Measurements from ENCODE around the gene SLC8A3.

The SLC8A3 gene

DNA sequence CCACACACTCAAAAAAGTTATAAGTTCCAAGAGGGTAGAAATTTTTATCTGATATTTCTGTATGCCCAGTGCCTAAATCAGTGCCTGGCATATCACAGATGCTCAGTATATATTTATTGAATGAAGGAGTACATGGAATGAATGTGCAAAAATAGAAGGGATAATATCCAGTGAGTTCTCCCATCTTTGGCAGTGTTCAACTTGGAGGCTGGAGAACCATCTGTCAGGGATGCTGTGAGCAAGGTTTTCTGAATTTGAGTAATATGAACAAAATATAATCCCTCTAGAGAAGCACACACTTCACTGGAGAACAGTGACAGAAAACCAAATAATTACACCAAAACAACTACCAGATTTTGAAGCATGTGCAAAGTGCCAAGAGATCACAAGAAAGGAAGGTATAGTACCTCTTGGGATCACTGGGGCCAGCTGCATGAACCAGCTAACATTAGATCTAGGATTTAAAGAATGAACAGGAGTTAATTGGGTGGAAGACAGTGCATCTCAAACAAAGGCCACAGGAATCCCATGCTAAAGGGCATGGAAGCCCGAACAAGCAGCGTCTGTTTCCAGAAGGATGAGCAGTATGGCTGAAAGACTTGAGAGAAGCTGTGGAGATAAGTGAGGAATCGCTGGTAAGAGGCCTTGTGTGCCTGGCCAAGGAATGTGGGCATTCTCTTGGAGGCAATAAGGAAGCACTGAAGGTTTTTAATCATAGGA is 11.5 kb downstream of the SLC8A3 start:
- peak; percentile 94 for DNase-seq

GRCh38 chr14:70173569-70173968 is 15.2 kb downstream of the SLC8A3 start:
- DNase-seq = no peak

DNA sequence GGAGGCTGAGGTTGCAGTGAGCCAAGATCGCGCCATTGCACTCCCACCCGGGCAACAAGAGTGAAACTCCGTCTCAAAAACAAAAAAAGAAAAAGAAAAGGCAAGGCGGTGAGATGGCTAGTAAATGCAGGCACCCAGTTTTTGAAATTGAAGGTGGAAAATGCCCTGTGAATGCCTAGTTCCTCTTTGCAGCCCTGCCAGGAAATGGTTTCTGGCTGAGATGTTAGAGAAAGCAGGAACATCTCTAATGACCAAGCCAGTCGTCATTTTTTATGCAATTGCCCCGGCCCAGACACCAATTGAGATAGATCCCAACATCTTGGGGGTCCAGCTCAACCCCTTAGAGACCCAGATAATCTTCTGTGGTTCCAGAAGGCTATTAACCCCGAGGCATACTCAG is 17.0 kb downstream of the SLC8A3 start:
- no peak for DNase-seq

- peak; percentile 91 for DNase-seq
Observed at GRCh38 chr14:70170976-70171375, 17.8 kb downstream of the SLC8A3 start.

DNA sequence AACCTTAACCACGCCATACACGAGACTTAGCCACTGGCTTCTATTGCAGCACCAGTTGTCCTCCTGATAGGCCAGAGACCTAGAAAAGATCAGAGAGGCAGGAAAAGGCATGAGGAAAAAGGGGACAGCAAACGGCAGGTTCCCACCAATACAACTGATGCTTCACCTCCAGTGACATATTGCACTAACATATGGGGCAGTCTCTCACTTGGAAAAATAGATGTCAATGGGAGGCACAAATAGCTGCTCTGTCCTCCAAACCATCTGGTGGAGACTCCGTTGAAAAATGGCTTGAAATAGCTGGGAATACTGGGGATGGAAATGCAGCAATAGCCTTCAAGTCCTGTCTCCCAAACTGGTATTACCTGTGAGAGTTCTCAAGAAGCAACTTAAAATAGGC is 20.3 kb downstream of the SLC8A3 start:
- peak; percentile 98 for DNase-seq

DNA sequence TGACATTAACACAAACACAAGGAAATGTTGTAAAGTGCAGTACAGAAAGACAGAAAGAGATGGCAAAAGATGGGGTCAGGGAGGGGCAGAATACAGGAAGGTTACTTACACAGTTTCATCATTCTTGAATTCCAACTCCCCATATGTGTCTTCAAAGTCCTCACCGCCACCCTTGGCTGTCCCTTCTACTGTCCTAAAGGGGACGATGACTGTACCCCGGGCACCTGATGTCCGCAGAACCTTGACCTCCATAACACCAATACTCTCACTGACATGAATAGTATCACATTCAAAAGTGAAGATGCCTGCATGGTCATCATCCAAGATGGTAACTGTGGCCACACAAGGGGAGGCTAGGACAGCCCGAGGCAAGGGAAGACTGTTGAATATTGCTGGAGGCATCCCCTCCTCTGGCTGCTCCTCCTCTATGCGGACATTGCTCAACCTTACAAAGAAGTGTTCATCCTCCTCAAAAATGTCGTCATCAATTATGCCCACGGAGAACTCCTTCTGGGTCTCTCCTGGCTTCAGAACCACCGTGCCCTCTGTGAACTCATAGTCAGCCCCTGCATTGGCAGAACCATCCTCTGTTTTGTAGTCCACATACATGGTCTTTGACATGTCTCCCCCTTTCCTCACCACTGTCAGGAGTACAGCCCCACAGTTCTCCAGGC is 22.1 kb downstream of the SLC8A3 start:
- DNase-seq = no peak

- no peak for DNase-seq
Observed at GRCh38 chr14:70162358-70162757, 26.4 kb downstream of the SLC8A3 start.

- DNase-seq = no peak
Observed at GRCh38 chr14:70156592-70156991, 32.2 kb downstream of the SLC8A3 start.

- no peak for DNase-seq
Observed at GRCh38 chr14:70152704-70153103, 36.0 kb downstream of the SLC8A3 start.

DNA sequence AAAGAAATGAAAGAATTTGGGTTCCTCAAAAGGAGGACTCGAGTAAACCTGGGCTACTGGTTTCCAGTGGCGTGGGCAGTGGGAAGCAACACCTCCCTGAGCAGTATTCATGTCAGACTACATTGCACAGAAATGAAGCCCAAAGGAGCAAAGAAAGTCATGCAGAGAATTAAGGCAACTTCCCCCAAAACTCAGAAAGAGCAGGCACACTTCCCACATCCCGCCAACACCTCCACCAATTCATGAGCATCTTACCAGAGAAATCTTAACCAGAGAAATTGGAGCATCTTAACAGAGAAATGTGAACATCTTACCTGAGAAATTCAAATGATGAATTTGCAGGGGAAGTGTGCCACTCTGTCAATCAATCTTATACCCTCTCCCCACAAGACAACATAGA is 36.7 kb downstream of the SLC8A3 start:
- no peak for DNase-seq

DNA sequence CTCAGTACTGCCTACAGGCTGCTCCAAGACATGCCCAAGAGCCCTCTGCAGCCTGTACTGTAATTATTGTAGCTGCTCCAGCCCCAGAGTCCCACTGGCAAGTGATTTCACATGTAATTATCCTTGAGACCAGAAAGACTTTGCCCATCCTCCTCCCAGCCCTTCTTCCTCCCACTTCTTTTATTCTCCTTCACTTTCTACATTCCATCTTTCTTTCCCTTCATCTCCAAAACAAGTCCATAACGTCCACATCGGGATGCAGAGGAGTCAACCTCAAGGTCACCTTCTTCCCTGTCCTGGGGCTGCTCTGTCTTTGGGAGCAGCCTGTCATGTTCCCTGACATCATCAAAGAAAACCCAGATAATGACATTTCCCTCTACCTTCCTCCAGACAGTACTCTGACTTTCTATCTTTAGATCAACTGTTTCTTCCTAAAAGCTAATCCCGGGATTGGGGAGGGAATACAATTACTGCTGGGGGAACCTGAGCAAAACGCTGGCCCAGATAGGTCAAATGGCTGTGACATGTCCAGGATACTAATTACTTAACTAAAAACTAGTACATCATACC is 39.1 kb downstream of the SLC8A3 start:
- DNase-seq = no peak

DNA sequence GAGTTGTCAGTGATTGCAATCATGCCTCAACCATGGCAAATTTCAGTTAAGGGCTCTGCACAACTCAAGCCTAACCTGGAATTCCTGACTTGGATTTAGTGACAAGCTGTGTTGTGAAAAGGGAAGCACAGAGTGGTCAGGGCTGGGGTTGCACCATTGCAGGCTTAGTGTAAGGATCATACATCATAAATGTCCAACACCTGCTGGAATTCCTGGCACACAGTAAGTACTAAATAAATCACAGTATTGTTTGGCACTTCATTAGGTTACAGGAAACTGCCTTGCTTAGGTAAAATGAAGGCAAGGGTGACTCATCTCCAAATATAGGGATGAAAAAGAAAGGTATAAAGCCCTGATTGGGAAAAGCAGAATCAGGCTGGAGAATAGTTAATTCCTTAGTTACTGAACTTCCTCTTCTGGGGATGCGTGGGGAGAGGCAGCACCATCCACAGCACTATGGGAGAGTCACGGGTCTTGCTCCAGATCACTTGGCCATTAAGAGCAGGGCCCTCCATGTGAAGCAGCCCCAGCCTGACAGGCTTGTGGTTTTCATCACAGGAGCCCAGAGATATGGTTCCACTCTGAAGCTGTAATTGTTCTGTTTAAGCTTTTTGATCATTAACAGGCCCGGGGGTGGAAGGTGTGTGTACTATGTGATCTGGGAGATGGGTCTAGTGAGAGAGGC is 39.7 kb downstream of the SLC8A3 start:
- DNase-seq = no peak

- no peak for DNase-seq
Observed at GRCh38 chr14:70148351-70148750, 40.4 kb downstream of the SLC8A3 start.

- no peak for DNase-seq
Observed at GRCh38 chr14:70144046-70144445, 44.7 kb downstream of the SLC8A3 start.

- DNase-seq = no peak
Observed at GRCh38 chr14:70143306-70143705, 45.4 kb downstream of the SLC8A3 start.

- DNase-seq = no peak
Observed at GRCh38 chr14:70140614-70141013, 48.1 kb downstream of the SLC8A3 start.

- DNase-seq = no peak
Observed at GRCh38 chr14:70139384-70139783, 49.4 kb downstream of the SLC8A3 start.

DNA sequence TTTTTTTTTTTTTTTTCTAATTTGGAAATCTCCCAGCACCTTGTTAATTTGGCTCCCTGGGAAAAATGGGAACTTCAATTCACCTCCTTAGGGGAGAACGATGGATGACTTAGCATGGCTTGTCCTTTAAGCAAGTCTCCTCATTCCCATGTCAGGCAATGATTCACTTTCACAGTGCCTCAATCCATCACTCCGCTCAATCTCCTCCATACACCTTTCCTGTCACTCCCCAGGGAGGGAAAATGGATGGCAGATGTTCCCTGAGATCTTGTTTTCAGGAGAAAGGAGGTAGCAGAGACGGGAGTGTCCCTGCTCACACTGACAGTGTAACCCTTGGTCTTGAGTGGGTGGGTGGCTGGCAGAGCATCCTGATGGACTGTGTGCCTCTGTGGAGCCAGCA is 51.0 kb downstream of the SLC8A3 start:
- no peak for DNase-seq

GRCh38 chr14:70133461-70133860 is 55.3 kb downstream of the SLC8A3 start:
- no peak for DNase-seq

DNA sequence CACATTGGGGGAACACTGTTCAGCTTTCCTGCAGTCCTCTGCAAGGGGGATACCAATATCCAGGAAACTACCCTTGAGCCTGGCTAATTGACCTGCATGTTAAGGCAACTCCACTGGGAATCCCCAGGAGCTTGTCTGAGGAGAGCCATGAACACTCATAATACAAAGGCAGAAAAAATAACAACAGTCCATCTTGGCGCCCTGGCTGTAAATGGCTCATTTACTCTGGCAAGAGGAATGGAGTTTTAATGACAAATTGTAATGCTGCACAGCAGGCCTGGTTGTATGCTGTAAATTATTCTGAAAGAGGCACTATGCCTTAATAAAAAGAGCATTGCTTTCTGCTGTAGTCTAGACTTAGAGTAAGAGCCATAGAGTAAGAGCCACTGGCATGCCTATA is 58.3 kb downstream of the SLC8A3 start:
- DNase-seq = no peak

DNA sequence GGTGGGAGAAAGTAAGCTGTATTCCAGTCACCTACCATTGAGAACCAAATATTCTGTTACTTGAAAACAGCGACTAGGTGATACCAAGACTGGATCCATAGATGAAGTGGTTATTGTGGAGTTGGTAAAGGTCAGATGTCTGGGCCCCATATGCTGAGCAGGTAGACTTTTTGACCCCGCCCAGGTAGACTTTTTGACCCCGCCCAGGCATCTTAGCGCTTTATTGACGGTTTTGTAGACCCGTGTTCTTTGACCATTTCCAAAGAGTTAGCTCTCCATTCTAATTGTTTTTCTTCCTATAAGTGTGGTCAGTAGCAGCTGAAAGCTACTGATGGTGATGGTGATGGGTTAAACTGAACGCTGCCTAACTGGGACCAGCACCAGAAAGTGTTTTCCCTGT is 61.6 kb downstream of the SLC8A3 start:
- DNase-seq = no peak

- no peak for DNase-seq
Observed at GRCh38 chr14:70123796-70124195, 65.0 kb downstream of the SLC8A3 start.

- no peak for DNase-seq
Observed at GRCh38 chr14:70121521-70121920, 67.2 kb downstream of the SLC8A3 start.

GRCh38 chr14:70118064-70118463 is 70.7 kb downstream of the SLC8A3 start:
- no peak for DNase-seq
